Kasumi-1 (cell line): ENCODE measurements around the gene COX7B.

Experiments used
- DNase-seq, 2 experiments: peaks; one replicate each; lab custom pipeline; 2025; lab: John Stamatoyannopoulos, UW

COX7B gene

DNA sequence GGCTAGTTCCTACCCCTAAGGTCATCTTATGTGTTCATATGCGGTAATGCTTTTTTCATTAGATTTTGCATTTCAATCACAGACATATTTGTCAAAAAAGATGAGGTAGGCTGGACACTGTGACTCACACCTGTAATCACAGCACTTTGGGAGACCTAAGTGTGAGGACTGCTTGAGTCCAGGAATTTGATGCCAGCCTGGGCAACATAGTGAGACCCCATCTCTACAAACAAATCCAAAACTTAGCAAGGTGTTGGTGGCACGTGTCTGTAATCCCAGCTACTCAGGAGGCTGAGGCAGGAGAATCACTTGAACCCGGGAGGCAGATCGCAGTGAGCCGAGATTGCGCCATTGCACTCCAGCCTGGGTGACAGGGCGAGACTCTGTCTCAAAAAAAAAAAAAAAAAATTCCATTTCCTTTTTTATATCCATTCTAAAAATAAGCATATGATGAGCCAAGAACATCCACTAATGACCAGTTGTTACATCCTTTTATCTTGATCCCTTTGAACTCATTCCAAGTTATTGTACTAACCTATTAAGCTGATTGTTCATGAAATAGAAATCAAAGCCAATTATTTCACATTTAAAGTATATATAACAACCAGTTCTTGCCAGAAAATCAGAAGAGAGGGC, 46.8 kb downstream of the COX7B start:
- DNase-seq = no peak

DNA sequence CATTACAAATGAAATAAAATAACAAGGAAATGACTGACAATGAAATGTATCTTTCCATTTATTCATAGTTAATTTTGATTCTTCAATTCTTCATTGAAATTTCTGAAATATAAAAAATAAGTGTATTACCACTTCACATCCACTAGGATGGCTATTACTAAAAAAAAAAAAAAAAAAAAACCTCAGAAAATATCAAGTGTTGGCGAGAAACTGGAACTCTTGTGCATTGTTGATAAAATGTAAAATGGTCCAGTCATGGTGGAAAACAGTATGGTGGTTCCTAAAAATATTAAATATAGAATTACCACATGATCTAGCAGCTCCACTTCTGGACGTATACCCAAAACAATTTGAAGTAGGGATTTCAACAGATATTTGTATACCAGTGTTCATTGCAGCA, 47.3 kb downstream of the COX7B start:
- DNase-seq = no peak

GRCh38 chrX:77949840-77950239, 50.6 kb downstream of the COX7B start:
- DNase-seq = no peak

- no peak for DNase-seq
These were observed 52.9 kb downstream of the COX7B start for GRCh38 chrX:77952173-77952572.

DNA sequence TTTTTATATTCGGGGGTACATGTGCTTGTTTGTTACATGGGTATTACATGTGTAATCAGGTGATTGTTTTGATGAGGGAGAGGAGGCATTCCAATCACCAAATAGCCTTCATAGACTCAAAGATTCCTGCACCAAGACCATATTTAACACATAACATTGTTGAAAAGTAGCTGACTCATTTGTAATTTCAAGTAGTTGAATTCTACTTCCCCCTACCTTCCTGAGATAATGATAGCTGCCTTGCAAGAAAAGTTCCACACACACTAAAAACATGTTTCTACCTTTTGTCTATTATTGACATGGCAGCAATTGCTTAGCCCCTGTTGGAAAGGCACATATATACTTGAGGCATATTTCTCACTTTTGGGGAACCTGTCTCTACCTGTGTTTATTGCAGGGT, 54.0 kb downstream of the COX7B start:
- no peak for DNase-seq

GRCh38 chrX:77953708-77954107, 54.4 kb downstream of the COX7B start:
- no peak for DNase-seq
